Measurements from ENCODE around the gene NFS1.

DNA sequence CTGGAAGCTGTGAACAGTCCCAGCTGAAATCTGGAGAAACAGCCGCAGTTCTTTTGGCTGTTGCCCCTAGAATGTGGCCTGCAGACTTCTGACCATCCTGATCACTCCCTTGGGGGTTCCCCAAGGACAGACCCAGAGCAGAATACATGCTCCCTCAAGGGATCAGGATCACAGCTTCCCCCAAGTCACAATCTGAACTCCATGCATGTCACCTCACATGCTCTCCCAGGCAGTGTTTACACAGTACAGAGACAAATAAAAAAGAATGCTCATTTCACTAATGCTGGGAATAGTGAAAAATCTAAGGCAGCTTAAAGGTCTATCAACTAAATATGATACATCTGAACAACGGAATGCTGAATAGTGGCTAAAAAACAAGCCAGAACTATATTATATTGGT, 63.1 kb downstream of the NFS1 start:
- TF ChIP-seq POLR2AphosphoS5 (IDR thresholded peaks at IDR 0.05; ENCODE audit: low read depth, low read length) (no peak), POLR2A (IDR thresholded peaks at IDR 0.05; ENCODE audit: low read depth, low read length) (no peak), TAF1 (IDR thresholded peaks at IDR 0.05; ENCODE audit: borderline replicate concordance, low read depth, low read length) (no peak)

Data from GM12892 (cell line).